CD8-positive, alpha-beta memory T cell (primary cell): ENCODE data around the gene ZNRD2. TPM values are rescaled to one million over a fixed set of nuclear protein-coding genes. Genes with fewer than 3 reads are reported as not detected.

Experiments
- CTCF ChIA-PET: fragments of 350-600 bp; sonication (Branson Sonifier 250); formaldehyde crosslinking; loops from one replicate; lab custom pipeline; 2021; ENCODE audit warnings: antibody characterized with exemption; lab: Charles Lee
- POLR2A ChIA-PET: fragments of 350-600 bp; sonication (Branson Sonifier 250); formaldehyde crosslinking; loops from one replicate; lab custom pipeline; 2021; ENCODE audit warnings: antibody characterized with exemption; lab: Charles Lee
- DNase-seq, 5 donors: peaks; one replicate each; pipeline versions ENCODE4 v3.0.0 to v3.0.0-alpha.2; 2020 to 2022; ENCODE audit warnings: mixed read lengths in 1 of 5
- H3K27ac ChIP-seq: one replicate; pipeline ENCODE4 v1.7.0; 2013; ENCODE audit warnings: low read depth, mild to moderate bottlenecking, low read length, moderate library complexity
- H3K27me3 ChIP-seq: 2 replicates; pipeline ENCODE4 v1.7.0; 2013; ENCODE audit warnings: low read length, mild to moderate bottlenecking; ENCODE audit not compliant: insufficient read depth, poor library complexity, severe bottlenecking
- H3K36me3 ChIP-seq: 2 replicates; pipeline ENCODE4 v1.7.0; 2013; ENCODE audit warnings: mild to moderate bottlenecking, low read length, moderate library complexity; ENCODE audit not compliant: insufficient read depth
- H3K4me1 ChIP-seq: 2 replicates; pipeline ENCODE4 v1.7.0; 2013; ENCODE audit warnings: mild to moderate bottlenecking, low read length, moderate library complexity; ENCODE audit not compliant: insufficient read depth
- H3K4me3 ChIP-seq: 2 replicates; pipeline ENCODE4 v1.7.0; 2013; ENCODE audit warnings: mild to moderate bottlenecking, low read length
- H3K9me3 ChIP-seq: 2 replicates; pipeline ENCODE4 v1.7.0; 2013; ENCODE audit warnings: mild to moderate bottlenecking, low read length
- H3K27ac Mint-ChIP-seq, 8 donors: one replicate each; pipeline ENCODE4 v1.8.0; 2020 to 2021; ENCODE audit warnings: mixed read lengths in 8 of 8, mild to moderate bottlenecking in 6 of 8, inconsistent platforms in 3 of 8, moderate library complexity in 3 of 8
- H3K27me3 Mint-ChIP-seq, 2 donors: one replicate each; pipeline ENCODE4 v1.8.0; 2020 to 2021; ENCODE audit warnings: mixed read lengths in 2 of 2, mild to moderate bottlenecking in 1 of 2, moderate library complexity in 1 of 2
- H3K36me3 Mint-ChIP-seq, 3 donors: one replicate each; pipeline ENCODE4 v1.8.0; 2020 to 2021; ENCODE audit warnings: mixed read lengths in 3 of 3, inconsistent platforms in 1 of 3, mild to moderate bottlenecking in 1 of 3
- H3K4me1 Mint-ChIP-seq, 3 donors: one replicate each; pipeline ENCODE4 v1.8.0; 2020 to 2021; ENCODE audit warnings: mixed read lengths in 3 of 3, inconsistent platforms in 1 of 3, mild to moderate bottlenecking in 1 of 3
- H3K4me3 Mint-ChIP-seq, 7 donors: one replicate each; pipeline ENCODE4 v1.8.0; 2020 to 2021; ENCODE audit warnings: mixed read lengths in 7 of 7, mild to moderate bottlenecking in 6 of 7, moderate library complexity in 4 of 7, inconsistent platforms in 2 of 7
- H3K9me3 Mint-ChIP-seq, 5 donors: one replicate each; pipeline ENCODE4 v1.8.0; 2020 to 2022; ENCODE audit warnings: mixed read lengths in 5 of 5, mild to moderate bottlenecking in 3 of 5, moderate library complexity in 2 of 5, inconsistent platforms in 1 of 5
- polyA plus RNA-seq: library from polyadenylated mRNA; unstranded; fragments of 300-500 nt; fragmentation: Illumina TruSeq; gene quantifications from one replicate; pipeline ENCODE4 v1.2.3, GENCODE V29; 2021
- total RNA-seq, 2 experiments: library from RNA; stranded (reverse); gene quantifications; one replicate each; pipeline ENCODE4 v1.2.3, GENCODE V29; 2021

Gene ZNRD2
- total and polyA plus RNA-seq, 3 experiments from 2014 or later: 69.6 to 81.4 (median 77.9) TPM

GRCh38 chr11:65599955-65600246 is 29.6 kb downstream of the ZNRD2 start:
- Histone ChIP-seq H3K4me1 (peaks cover 13% of the 10 kb centered on the region), H3K9me3 (no peaks in the 10 kb centered on the region), H3K4me3 (no peak overlapping the region), H3K36me3 (peaks cover 16% of the 10 kb centered on the region), H3K27me3 (no peaks in the 10 kb centered on the region), H3K27ac (no peak overlapping the region)
- Mint-ChIP-seq H3K27me3 (no peaks in the 10 kb centered on the region), H3K9me3 (no peaks in the 10 kb centered on the region), H3K36me3 (peaks cover 0 to 52% (median 2%) of the 10 kb centered on the region in 3 donors), H3K4me3 (no peak overlapping the region), H3K4me1 (peaks cover 7 to 9% (median 8%) of the 10 kb centered on the region in 3 donors), H3K27ac (no peak overlapping the region)
- no peak for DNase-seq
- POLR2A ChIA-PET: no interaction called here
- CTCF ChIA-PET: interaction anchor here (1.2 kb wide), 1 partner anchor 12 kb away, joined by 3 read pairs; no protein-coding TSS in a partner anchor

GRCh38 chr11:65604258-65604657 is 34.0 kb downstream of the ZNRD2 start:
- no peaks in the 10 kb centered on the region for H3K4me1 ChIP-seq
- Mint-ChIP-seq H3K4me3 (no peak overlapping the region), H3K36me3 (peaks cover 0 to 71% (median 0%) of the 10 kb centered on the region in 3 donors), H3K4me1 (peaks cover 4 to 6% (median 6%) of the 10 kb centered on the region in 3 donors), H3K9me3 (no peaks in the 10 kb centered on the region), H3K27ac (peak overlapping the region in 1 of 8 donors; percentile 32), H3K27me3 (no peaks in the 10 kb centered on the region)
- DNase-seq: no peak
- no peaks in the 10 kb centered on the region for H3K9me3 ChIP-seq
- ChIA-PET CTCF (interaction anchor here (3.4 kb wide), 1 partner anchor 11 kb away, joined by 16 read pairs; no protein-coding TSS in a partner anchor), POLR2A (no interaction called here)
- H3K27me3 ChIP-seq: no peaks in the 10 kb centered on the region
- no peak overlapping the region for H3K4me3 ChIP-seq
- no peak overlapping the region for H3K27ac ChIP-seq
- H3K36me3 ChIP-seq: peaks cover 14% of the 10 kb centered on the region

- Histone ChIP-seq H3K4me3 (no peak overlapping the region), H3K27ac (no peak overlapping the region), H3K4me1 (peaks cover 22% of the 10 kb centered on the region), H3K27me3 (no peaks in the 10 kb centered on the region), H3K36me3 (peaks cover 14% of the 10 kb centered on the region), H3K9me3 (no peaks in the 10 kb centered on the region)
- Mint-ChIP-seq H3K27me3 (no peaks in the 10 kb centered on the region), H3K9me3 (no peaks in the 10 kb centered on the region), H3K4me1 (peaks cover 19 to 34% (median 27%) of the 10 kb centered on the region in 3 donors), H3K4me3 (no peak overlapping the region), H3K36me3 (peaks cover 0 to 83% (median 0%) of the 10 kb centered on the region in 3 donors), H3K27ac (peak overlapping the region in 1 of 8 donors; percentile 33)
- ChIA-PET CTCF (interaction anchor here (2.0 kb wide), 1 partner anchor 13 kb away, joined by 8 read pairs; no protein-coding TSS in a partner anchor), POLR2A (no interaction called here)
- no peak for DNase-seq
Observed at GRCh38 chr11:65606876-65607613, 36.8 kb downstream of the ZNRD2 start.

- ChIA-PET POLR2A (no interaction called here), CTCF (interaction anchor here (2.0 kb wide), 1 partner anchor 14 kb away, joined by 8 read pairs; no protein-coding TSS in a partner anchor)
- Mint-ChIP-seq H3K27ac (peak overlapping the region in 2 of 8 donors; percentile 51 to 56), H3K27me3 (no peaks in the 10 kb centered on the region), H3K4me3 (peak overlapping the region in 1 of 7 donors; percentile 76), H3K4me1 (peaks cover 27 to 42% (median 35%) of the 10 kb centered on the region in 3 donors), H3K36me3 (peaks cover 0 to 84% (median 0%) of the 10 kb centered on the region in 3 donors), H3K9me3 (no peaks in the 10 kb centered on the region)
- Histone ChIP-seq H3K36me3 (peaks cover 14% of the 10 kb centered on the region), H3K4me1 (peaks cover 30% of the 10 kb centered on the region), H3K4me3 (no peak overlapping the region), H3K9me3 (no peaks in the 10 kb centered on the region), H3K27me3 (no peaks in the 10 kb centered on the region), H3K27ac (no peak overlapping the region)
- no peak for DNase-seq
Observed at GRCh38 chr11:65607614-65608426, 37.5 kb downstream of the ZNRD2 start.

GRCh38 chr11:65609229-65609628 is 39.0 kb downstream of the ZNRD2 start:
- H3K4me1 ChIP-seq: peaks cover 35% of the 10 kb centered on the region
- peaks cover 34 to 54% (median 39%) of the 10 kb centered on the region in 3 donors for H3K4me1 Mint-ChIP-seq
- H3K4me3 Mint-ChIP-seq: peak overlapping the region in 3 of 7 donors; percentile 29 to 47 (median 44)
- H3K9me3 Mint-ChIP-seq: no peaks in the 10 kb centered on the region
- POLR2A ChIA-PET: no interaction called here
- no peak for DNase-seq
- no peak overlapping the region for H3K27ac ChIP-seq
- peaks cover 14% of the 10 kb centered on the region for H3K36me3 ChIP-seq
- CTCF ChIA-PET: interaction anchor here (1.1 to 1.5 kb wide), 2 partner anchors 21 to 69 kb away, joined by 3 to 4 read pairs; no protein-coding TSS in a partner anchor
- no peaks in the 10 kb centered on the region for H3K9me3 ChIP-seq
- H3K27me3 Mint-ChIP-seq: no peaks in the 10 kb centered on the region
- H3K27ac Mint-ChIP-seq: peak overlapping the region in 6 of 8 donors; percentile 47 to 82 (median 66)
- H3K36me3 Mint-ChIP-seq: peaks cover 0 to 73% (median 0%) of the 10 kb centered on the region in 3 donors
- H3K4me3 ChIP-seq: no peak overlapping the region
- no peaks in the 10 kb centered on the region for H3K27me3 ChIP-seq

GRCh38 chr11:65609665-65610064 is 39.4 kb downstream of the ZNRD2 start:
- H3K4me1 ChIP-seq: peaks cover 35% of the 10 kb centered on the region
- Mint-ChIP-seq H3K9me3 (no peaks in the 10 kb centered on the region), H3K27ac (peak overlapping the region; percentile 19 to 93 (median 72)), H3K36me3 (peaks cover 0 to 72% (median 0%) of the 10 kb centered on the region in 3 donors), H3K4me3 (peak overlapping the region in 3 of 7 donors; percentile 4 to 47 (median 35)), H3K27me3 (no peaks in the 10 kb centered on the region), H3K4me1 (peaks cover 34 to 56% (median 39%) of the 10 kb centered on the region in 3 donors)
- no peak for DNase-seq
- H3K4me3 ChIP-seq: no peak overlapping the region
- no peaks in the 10 kb centered on the region for H3K27me3 ChIP-seq
- ChIA-PET CTCF (interaction anchor here (1.1 to 2.2 kb wide), 3 partner anchors 22 to 69 kb away, joined by 3 to 6 read pairs (median 4); no protein-coding TSS in a partner anchor), POLR2A (no interaction called here)
- no peak overlapping the region for H3K27ac ChIP-seq
- H3K36me3 ChIP-seq: peaks cover 14% of the 10 kb centered on the region
- no peaks in the 10 kb centered on the region for H3K9me3 ChIP-seq

- Histone ChIP-seq H3K4me3 (no peak overlapping the region), H3K27ac (peak overlapping the region; percentile 43), H3K4me1 (peaks cover 35% of the 10 kb centered on the region), H3K27me3 (no peaks in the 10 kb centered on the region), H3K9me3 (no peaks in the 10 kb centered on the region), H3K36me3 (peaks cover 7% of the 10 kb centered on the region)
- no peak for DNase-seq
- peaks cover 0 to 69% (median 0%) of the 10 kb centered on the region in 3 donors for H3K36me3 Mint-ChIP-seq
- POLR2A ChIA-PET: no interaction called here
- no peaks in the 10 kb centered on the region for H3K9me3 Mint-ChIP-seq
- H3K27ac Mint-ChIP-seq: peak overlapping the region; percentile 49 to 97 (median 83)
- no peaks in the 10 kb centered on the region for H3K27me3 Mint-ChIP-seq
- H3K4me1 Mint-ChIP-seq: peaks cover 34 to 56% (median 39%) of the 10 kb centered on the region in 3 donors
- CTCF ChIA-PET: interaction anchor here (0.7 to 2.2 kb wide), 3 partner anchors 16 to 70 kb away, joined by 3 to 6 read pairs (median 4); no protein-coding TSS in a partner anchor
- peak overlapping the region in 4 of 7 donors; percentile 4 to 47 (median 29) for H3K4me3 Mint-ChIP-seq
Observed at GRCh38 chr11:65610404-65610803, 40.1 kb downstream of the ZNRD2 start.
